Uterus (tissue), 4 donors: ENCODE data around the gene COL4A3. TPM values are rescaled to one million over a fixed set of nuclear protein-coding genes. Genes with fewer than 3 reads are reported as not detected.

Source experiments
- DNase-seq, 2 donors: peaks; one replicate each; pipeline ENCODE4 v3.0.0-alpha.2; 2019 to 2020
- H3K27ac ChIP-seq, 2 donors: fragments of 200-600 bp; sonication (generic); 1 replicate in 1 of 2; 2 replicates in 1 of 2; pipeline ENCODE4 v1.5.1; 2016 to 2018
- H3K27me3 ChIP-seq, 2 donors: fragments of 200-600 bp; sonication (generic); one replicate each; pipeline ENCODE4 v1.5.1; 2018 to 2019; ENCODE audit warnings: control low read depth in 1 of 2
- H3K36me3 ChIP-seq, 2 donors: fragments of 200-600 bp; sonication (generic); one replicate each; pipeline ENCODE4 v1.5.1; 2019; ENCODE audit warnings: control low read depth in 1 of 2
- H3K4me1 ChIP-seq, 2 donors: fragments of 200-600 bp; sonication (generic); one replicate each; pipeline ENCODE4 v1.5.1; 2018 to 2019; ENCODE audit warnings: control low read depth in 1 of 2
- H3K4me3 ChIP-seq, 2 donors: fragments of 200-600 bp; sonication (generic); 1 replicate in 1 of 2; 2 replicates in 1 of 2; pipeline ENCODE4 v1.5.1; 2018 to 2019; ENCODE audit warnings: mild to moderate bottlenecking in 1 of 2
- H3K9me3 ChIP-seq, 2 donors: fragments of 200-600 bp; sonication (generic); one replicate each; pipeline ENCODE4 v1.5.1; 2019; ENCODE audit warnings: control low read depth in 1 of 2
- CTCF ChIP-seq, 4 experiments: fragments of 200-600 bp in 2 of 4; fragments of 450-650 bp in 2 of 4; sonication (generic) in 2 of 4; IDR thresholded peaks; one replicate each; pipeline ENCODE4 v1.5.1; 2016 to 2019; ENCODE audit warnings: antibody characterized with exemption in 4 of 4, mild to moderate bottlenecking in 2 of 4, moderate library complexity in 1 of 4
- POLR2A ChIP-seq, 2 donors: fragments of 450-650 bp; IDR thresholded peaks; one replicate each; pipeline ENCODE4 v1.6.1; 2016; ENCODE audit warnings: antibody characterized with exemption in 2 of 2, mild to moderate bottlenecking in 1 of 2, moderate library complexity in 1 of 2
- intact Hi-C: fragments of 100-400 bp; cut with DNase I; formaldehyde crosslinking; loops from one replicate; pipeline ENCODE4 v1.15.1; 2023; ENCODE audit warnings: low total_unique reads
- total RNA-seq, 4 donors: library from RNA; depleted of rRNA in 3 of 4; stranded (reverse); fragments of >200 nt in 3 of 4; gene quantifications; one replicate each; pipeline versions ENCODE4 v1.1.0 to v1.2.4, GENCODE V29; 2014 to 2023
- donor health status: DM: yes; HTN: yes; CAD: no.

COL4A3 gene
- total RNA-seq, 4 donors from 2014 or later: 0.26 to 7.6 (median 3.5) TPM

GRCh38 chr2:227123697-227124096, 40.7 kb upstream of the COL4A3 start:
- TF ChIP-seq CTCF (IDR thresholded peaks at IDR 0.05): no peak
- TF ChIP-seq POLR2A (IDR thresholded peaks at IDR 0.05): no peak
- H3K4me1 ChIP-seq: no peaks in the 10 kb centered on the region
- intact Hi-C loops: no loop called here
- H3K27me3 ChIP-seq: no peaks in the 10 kb centered on the region
- no peak for DNase-seq
- H3K36me3 ChIP-seq: no peaks in the 10 kb centered on the region
- H3K4me3 ChIP-seq: no peak overlapping the region
- no peak overlapping the region for H3K27ac ChIP-seq
- H3K9me3 ChIP-seq: no peaks in the 10 kb centered on the region

GRCh38 chr2:227124811-227125210, 39.6 kb upstream of the COL4A3 start:
- Histone ChIP-seq H3K4me1 (no peaks in the 10 kb centered on the region), H3K9me3 (no peaks in the 10 kb centered on the region), H3K4me3 (no peak overlapping the region), H3K27ac (no peak overlapping the region), H3K36me3 (no peaks in the 10 kb centered on the region), H3K27me3 (no peaks in the 10 kb centered on the region)
- intact Hi-C loops: no loop called here
- no peak for DNase-seq
- TF ChIP-seq CTCF (IDR thresholded peaks at IDR 0.05) (no peak), POLR2A (IDR thresholded peaks at IDR 0.05) (no peak)

GRCh38 chr2:227125506-227125905, 38.9 kb upstream of the COL4A3 start:
- Histone ChIP-seq H3K9me3 (no peaks in the 10 kb centered on the region), H3K27ac (no peak overlapping the region), H3K36me3 (no peaks in the 10 kb centered on the region), H3K4me1 (no peaks in the 10 kb centered on the region), H3K27me3 (no peaks in the 10 kb centered on the region), H3K4me3 (no peak overlapping the region)
- TF ChIP-seq POLR2A (IDR thresholded peaks at IDR 0.05) (no peak), CTCF (IDR thresholded peaks at IDR 0.05) (no peak)
- no peak for DNase-seq
- intact Hi-C loops: no loop called here

GRCh38 chr2:227127201-227127600, 37.2 kb upstream of the COL4A3 start:
- Histone ChIP-seq H3K9me3 (no peaks in the 10 kb centered on the region), H3K36me3 (no peaks in the 10 kb centered on the region), H3K4me1 (no peaks in the 10 kb centered on the region), H3K4me3 (no peak overlapping the region), H3K27ac (no peak overlapping the region), H3K27me3 (no peaks in the 10 kb centered on the region)
- no peak for DNase-seq
- TF ChIP-seq POLR2A (IDR thresholded peaks at IDR 0.05) (no peak), CTCF (IDR thresholded peaks at IDR 0.05) (no peak)
- intact Hi-C loops: no loop called here

- DNase-seq: no peak
- Histone ChIP-seq H3K9me3 (no peaks in the 10 kb centered on the region), H3K27me3 (no peaks in the 10 kb centered on the region), H3K36me3 (no peaks in the 10 kb centered on the region), H3K27ac (no peak overlapping the region), H3K4me3 (no peak overlapping the region), H3K4me1 (no peaks in the 10 kb centered on the region)
- intact Hi-C loops: no loop called here
- no peak for TF ChIP-seq CTCF (IDR thresholded peaks at IDR 0.05)
- TF ChIP-seq POLR2A (IDR thresholded peaks at IDR 0.05): no peak
Measured at GRCh38 chr2:227130636-227131035, 33.8 kb upstream of the COL4A3 start.
